GM13976 (cell line): ENCODE data around the gene AUTS2.

ENCODE experiments used
- DNase-seq: peaks from one replicate; pipeline ENCODE4 v3.0.0; 2012; ENCODE audit warnings: low spot score
- CTCF ChIP-seq: IDR thresholded peaks from 2 replicates; pipeline ENCODE4 v1.5.1; 2012; ENCODE audit warnings: borderline replicate concordance, mild to moderate bottlenecking; ENCODE audit not compliant: insufficient read depth; ENCODE audit errors: extremely low read depth, missing control alignments, control extremely low read depth
- in situ Hi-C: fragments of 300-500 bp; cut with MboI; formaldehyde crosslinking; loops from one replicate; pipeline ENCODE4 v1.12.0; 2022; ENCODE audit warnings: low sequenced_read_pairs, mixed read lengths, inconsistent platforms; ENCODE audit not compliant: unreplicated experiment

The AUTS2 gene

GRCh38 chr7:70474639-70475234 lies 876.5 kb downstream of the AUTS2 start:
- DNase-seq, result no peak
- in situ Hi-C loops, result no loop called here
- no peak for TF ChIP-seq CTCF

DNA sequence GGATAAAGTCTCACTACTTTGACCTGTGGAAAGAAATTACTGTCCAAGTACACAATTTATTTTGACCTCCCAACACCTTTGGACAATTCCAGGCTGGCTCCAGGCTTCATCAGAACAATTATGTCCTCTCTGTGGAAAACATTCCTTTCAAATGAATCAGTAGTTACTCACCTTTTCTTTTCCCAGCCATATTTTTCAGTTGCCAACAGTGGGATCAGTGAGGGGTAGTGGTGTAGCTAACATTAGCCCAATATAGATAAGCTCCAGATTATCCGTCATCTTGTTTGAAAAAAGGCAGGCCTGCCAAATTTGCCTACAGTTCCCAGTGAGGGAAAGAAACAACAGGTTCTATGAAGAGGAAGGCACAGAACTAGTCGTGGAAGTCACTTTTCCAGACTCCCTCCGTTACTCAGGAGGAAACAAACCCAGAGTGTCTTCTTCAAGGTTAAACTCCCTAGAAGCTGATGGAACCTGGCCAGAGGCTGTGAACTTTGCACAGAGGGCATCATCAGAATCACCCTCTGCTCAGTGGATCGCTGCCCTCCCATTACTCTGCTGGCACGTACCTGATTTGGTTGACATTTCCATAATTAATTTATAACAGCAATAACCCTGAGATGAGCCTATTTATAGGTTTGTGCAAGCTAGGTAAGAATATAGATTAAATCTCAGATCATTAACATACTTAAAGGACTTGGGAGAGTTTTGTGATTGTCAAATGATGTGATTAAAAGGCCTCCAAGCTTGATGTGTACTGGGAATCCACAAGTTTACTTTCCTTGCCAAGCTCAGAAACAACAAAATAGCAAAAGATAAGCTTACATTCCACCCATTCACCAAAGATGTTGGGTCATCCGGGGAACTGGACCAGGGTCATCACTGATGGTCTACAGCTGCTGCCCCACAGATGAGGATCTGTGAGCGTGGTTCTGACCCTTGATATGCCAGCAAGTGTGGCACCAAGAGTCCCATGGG lies 879.0 kb downstream of the AUTS2 start:
- in situ Hi-C loops, result no loop called here
- no peak for TF ChIP-seq CTCF
- no peak for DNase-seq

DNA sequence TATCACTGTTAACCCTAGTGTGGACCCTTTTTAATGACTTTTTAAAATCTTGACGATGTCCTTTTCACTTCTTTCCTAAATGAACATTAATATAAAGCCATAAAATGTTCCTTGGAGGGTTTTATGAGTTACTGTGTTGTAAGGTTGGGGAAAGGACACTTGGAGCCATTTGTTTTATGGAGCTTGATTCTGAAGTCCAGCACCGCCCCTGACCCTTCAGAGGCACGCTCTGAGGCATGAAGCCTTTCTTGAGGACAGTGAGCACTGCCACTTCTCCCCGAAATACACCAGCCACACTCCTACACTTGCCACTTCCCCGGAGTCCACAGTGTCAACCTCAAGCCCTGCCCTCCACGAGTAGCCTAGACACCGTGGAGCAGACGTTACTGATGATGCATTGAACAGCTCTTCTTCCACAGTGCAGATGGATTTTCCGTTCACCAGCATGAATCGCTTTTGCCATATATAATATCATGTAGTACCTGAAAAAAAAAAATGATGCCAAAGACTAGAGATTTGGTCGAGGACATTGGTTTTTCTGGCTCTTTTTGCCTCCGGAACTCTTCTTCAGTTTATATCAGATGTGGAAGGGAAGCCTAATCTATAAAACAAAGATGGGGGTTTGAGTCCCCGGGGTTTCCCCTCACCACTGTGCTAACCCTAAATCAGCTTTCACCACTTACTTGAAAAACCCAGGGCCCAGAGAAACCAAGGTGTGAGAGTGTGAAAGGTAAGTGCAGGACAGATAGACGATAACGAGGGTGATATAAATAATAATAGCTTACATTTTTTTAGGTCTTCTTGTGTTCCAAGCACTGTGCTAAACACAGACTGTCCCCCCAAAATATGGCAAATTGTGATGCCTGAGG lies 881.1 kb downstream of the AUTS2 start:
- TF ChIP-seq CTCF, result no peak

DNA sequence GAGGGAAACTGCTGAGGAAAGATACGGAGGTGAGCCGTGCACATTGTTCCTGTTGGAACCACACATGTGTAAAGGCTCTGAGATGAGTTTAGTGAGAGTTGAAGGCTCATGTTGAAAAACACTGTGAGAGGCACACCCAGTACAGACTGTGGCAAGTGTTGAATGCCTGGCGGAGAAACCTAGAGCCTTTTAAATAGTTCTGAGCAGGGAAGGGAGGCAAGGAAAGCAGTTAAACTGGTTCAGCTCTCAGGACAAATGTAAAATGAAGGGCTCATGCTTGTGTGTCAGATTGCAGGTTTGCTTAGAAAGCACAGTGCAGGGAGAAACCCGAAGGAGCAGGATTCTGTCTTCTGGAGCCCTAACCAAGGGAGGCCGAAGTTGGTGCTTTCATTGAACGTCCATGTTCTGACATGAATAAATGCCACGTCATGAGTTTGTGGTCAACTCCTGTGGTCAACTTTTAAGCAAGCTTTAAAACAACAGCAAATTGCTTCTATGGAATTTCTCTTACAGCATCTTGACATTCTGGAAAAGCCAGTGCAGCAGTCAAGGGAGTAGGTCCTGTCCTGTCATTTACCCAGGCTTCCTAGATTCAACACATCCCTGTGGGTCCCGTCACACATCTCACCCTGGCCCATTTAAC lies 882.8 kb downstream of the AUTS2 start:
- in situ Hi-C loops, result no loop called here
- TF ChIP-seq CTCF, result no peak
- DNase-seq, result no peak

More for the DNA sequence above, 881.1 kb downstream of the AUTS2 start:
- in situ Hi-C loops, result no loop called here
- no peak for DNase-seq

DNA sequence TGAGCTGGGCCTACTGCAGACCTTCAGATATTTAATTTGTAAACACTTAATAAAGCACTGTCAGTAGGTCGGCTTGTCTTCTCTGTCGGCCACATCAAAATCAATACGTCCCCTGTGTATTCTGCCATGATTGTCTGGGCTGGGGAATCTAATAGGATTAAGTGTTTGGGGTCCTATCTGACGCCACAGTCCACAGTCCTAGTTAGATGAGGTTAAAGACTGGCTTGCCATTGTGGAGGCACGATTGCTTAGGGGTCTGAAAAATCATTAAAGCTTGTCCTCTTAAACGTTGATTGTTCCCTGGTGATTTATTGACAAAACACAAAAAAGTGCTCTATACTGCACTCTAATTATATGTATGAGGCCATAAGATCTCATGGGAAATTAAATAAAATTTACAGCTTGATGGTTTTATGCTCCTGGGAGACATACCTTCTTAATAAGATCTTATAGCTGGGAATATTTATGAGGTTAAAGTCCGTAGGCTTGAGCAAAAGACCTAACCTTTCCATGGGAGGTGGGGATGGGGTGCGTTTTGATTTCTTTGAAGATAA lies 883.4 kb downstream of the AUTS2 start:
- no peak for TF ChIP-seq CTCF
- DNase-seq, result no peak
- in situ Hi-C loops, result no loop called here

- in situ Hi-C loops, result no loop called here
- TF ChIP-seq CTCF, result no peak
- no peak for DNase-seq
Observed at GRCh38 chr7:70484255-70484654, 886.0 kb downstream of the AUTS2 start.
